ENCODE measurements around the gene GANAB. TPM values are rescaled to one million over a fixed set of nuclear protein-coding genes. Genes with fewer than 3 reads are reported as not detected.
A peak's percentile ranks its signal among the peaks of the same experiment; 100 is the strongest.
"Not testable (repeated sequence)": the region's sequence is repeated elsewhere in the genome, so short reads cannot be mapped to it uniquely, and the experiment has no call there.

Gene GANAB
- total RNA-seq, 6 experiments from 2014 or later: 131 to 237 (median 201) TPM

- DNase-seq: peak in 1 of 3 donors; percentile 27
Observed at GRCh38 chr11:62652161-62653006, 6.0 kb upstream of the GANAB start.

GRCh38 chr11:62650283-62650682 is 3.9 kb upstream of the GANAB start:
- intact Hi-C loops (cut with DNase I); ATAC-seq; DNase-seq; H3K9me3 ChIP-seq; H3K4me3 ChIP-seq; H3K27ac ChIP-seq; H3K27me3 ChIP-seq: not testable (repeated sequence)
- WGBS (ENCODE audit: insufficient coverage, low coverage, low lambda C conversion rate, missing lambda C conversion rate): 97% methylated on average over 3 of the region's 12 CpGs
- H3K4me1 ChIP-seq: peaks cover 0 to 25% (median 5%) of the 10 kb centered on the region in 4 donors
- H3K36me3 ChIP-seq: peaks cover 0 to 13% (median 5%) of the 10 kb centered on the region in 4 donors

More at GRCh38 chr11:62652161-62653006, 6.0 kb upstream of the GANAB start:
- no peak for TF ChIP-seq CTCF (IDR thresholded peaks at IDR 0.05)
- no peak for TF ChIP-seq POLR2A (IDR thresholded peaks at IDR 0.05)
- WGBS (ENCODE audit: insufficient coverage, low coverage, low lambda C conversion rate, missing lambda C conversion rate): 35% methylated on average over 15 of the region's 16 CpGs
- H3K4me1 ChIP-seq: peaks cover 0 to 17% (median 2%) of the 10 kb centered on the region in 4 donors
- H3K9me3 ChIP-seq: no peaks in the 10 kb centered on the region
- intact Hi-C loops (cut with DNase I): no loop called here
- no peak for ATAC-seq
- peak overlapping the region; percentile 84 to 91 (median 89) for H3K27ac ChIP-seq
- peaks cover 0 to 13% (median 5%) of the 10 kb centered on the region in 4 donors for H3K36me3 ChIP-seq
- no peaks in the 10 kb centered on the region for H3K27me3 ChIP-seq
- H3K4me3 ChIP-seq: peak overlapping the region; percentile 77 to 99 (median 89)

GRCh38 chr11:62649486-62649885 is 3.1 kb upstream of the GANAB start:
- H3K36me3 ChIP-seq: peaks cover 0 to 13% (median 5%) of the 10 kb centered on the region in 4 donors
- DNase-seq (no peak), ATAC-seq (no peak)
- TF ChIP-seq CTCF (IDR thresholded peaks at IDR 0.05) (no peak), POLR2A (IDR thresholded peaks at IDR 0.05) (no peak)
- no peaks in the 10 kb centered on the region for H3K9me3 ChIP-seq
- no peaks in the 10 kb centered on the region for H3K27me3 ChIP-seq
- intact Hi-C loops (cut with DNase I): no loop called here
- H3K4me1 ChIP-seq: peaks cover 0 to 29% (median 8%) of the 10 kb centered on the region in 4 donors
- no peak overlapping the region for H3K4me3 ChIP-seq
- H3K27ac ChIP-seq: no peak overlapping the region
- WGBS (ENCODE audit: insufficient coverage, low coverage, low lambda C conversion rate, missing lambda C conversion rate): 57% methylated on average over 2 of the region's 11 CpGs

DNA sequence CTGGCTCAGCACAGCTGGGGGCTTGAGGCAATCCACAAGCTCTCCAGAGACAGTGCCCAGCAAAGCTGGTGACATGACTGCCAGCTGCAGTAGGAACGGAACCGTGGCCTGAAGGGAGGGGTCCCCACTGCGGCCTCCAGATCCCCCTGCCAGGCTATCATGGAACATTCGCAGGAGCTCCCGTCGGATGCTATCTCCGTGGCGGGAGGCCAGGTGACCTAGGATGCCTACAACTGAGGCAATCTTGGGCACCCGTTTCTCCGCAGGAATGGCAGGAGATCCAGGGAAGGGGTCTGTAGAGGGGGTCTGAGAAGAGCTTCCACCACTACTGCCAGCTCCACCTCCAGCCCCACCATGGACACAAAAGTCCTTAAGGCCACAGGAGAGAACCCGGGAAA is 2.6 kb upstream of the GANAB start:
- DNase-seq: peak in 1 of 3 donors; percentile 19

More for the DNA sequence above, 2.6 kb upstream of the GANAB start:
- WGBS (ENCODE audit: insufficient coverage, low coverage, low lambda C conversion rate, missing lambda C conversion rate): 75% methylated on average over 2 of the region's 11 CpGs
- H3K4me3 ChIP-seq: no peak overlapping the region
- H3K9me3 ChIP-seq: no peaks in the 10 kb centered on the region
- no peak for ATAC-seq
- TF ChIP-seq POLR2A (IDR thresholded peaks at IDR 0.05) (no peak), CTCF (IDR thresholded peaks at IDR 0.05) (no peak)
- peaks cover 0 to 29% (median 8%) of the 10 kb centered on the region in 4 donors for H3K4me1 ChIP-seq
- no peaks in the 10 kb centered on the region for H3K27me3 ChIP-seq
- no peak overlapping the region for H3K27ac ChIP-seq
- peaks cover 0 to 13% (median 5%) of the 10 kb centered on the region in 4 donors for H3K36me3 ChIP-seq
- intact Hi-C loops (cut with DNase I): no loop called here

All from right lobe of liver (tissue), 6 donors.